Transverse colon (tissue), 4 donors: ENCODE data around the gene FSTL3. TPM values are rescaled to one million over a fixed set of nuclear protein-coding genes. Genes with fewer than 3 reads are reported as not detected.

Experiments used
- DNase-seq: peaks from one replicate; pipeline ENCODE4 v3.0.0-alpha.2; 2019
- H3K27ac ChIP-seq, 4 donors: fragments of 200-600 bp; sonication (generic); 2 replicates each; pipeline ENCODE4 v1.5.1; 2016 to 2018; ENCODE audit warnings: inconsistent platforms in 4 of 4
- H3K27me3 ChIP-seq: fragments of 200-600 bp; sonication (generic); 2 replicates; pipeline ENCODE4 v1.5.1; 2017; ENCODE audit warnings: inconsistent platforms
- H3K36me3 ChIP-seq, 4 donors: fragments of 200-600 bp; sonication (generic); 2 replicates each; pipeline ENCODE4 v1.5.1; 2017 to 2019; ENCODE audit warnings: inconsistent platforms in 4 of 4
- H3K4me1 ChIP-seq, 4 donors: fragments of 200-600 bp; sonication (generic); 2 replicates each; pipeline ENCODE4 v1.5.1; 2017 to 2020; ENCODE audit warnings: inconsistent platforms in 4 of 4
- H3K4me3 ChIP-seq, 4 donors: fragments of 200-600 bp; sonication (generic); 1 replicate in 1 of 4; 2 replicates in 3 of 4; pipeline versions ENCODE4 v1.5.1 to v1.6.1; 2017 to 2019; ENCODE audit warnings: inconsistent platforms in 4 of 4
- H3K9me3 ChIP-seq, 2 donors: fragments of 200-600 bp; sonication (generic); 2 replicates each; pipeline ENCODE4 v1.5.1; 2017 to 2019; ENCODE audit warnings: inconsistent platforms in 2 of 2
- CTCF ChIP-seq, 5 experiments: fragments of 200-600 bp in 3 of 5; fragments of 450-650 bp in 2 of 5; sonication (generic) in 3 of 5; IDR thresholded peaks; 1 replicate in 2 of 5; 2 replicates in 3 of 5; pipeline ENCODE4 v1.5.1; 2016 to 2017; ENCODE audit warnings: antibody characterized with exemption in 5 of 5, inconsistent platforms in 3 of 5, mild to moderate bottlenecking in 2 of 5, moderate library complexity in 1 of 5
- EP300 ChIP-seq: sonication (generic); formaldehyde crosslinking; IDR thresholded peaks from one replicate; pipeline ENCODE4 v1.6.1; 2017; ENCODE audit warnings: antibody characterized with exemption, low read depth
- POLR2A ChIP-seq: fragments of 450-650 bp; IDR thresholded peaks from one replicate; pipeline ENCODE4 v1.6.1; 2016; ENCODE audit warnings: antibody characterized with exemption, mild to moderate bottlenecking, moderate library complexity
- POLR2AphosphoS5 ChIP-seq, 3 donors: sonication (generic); formaldehyde crosslinking; IDR thresholded peaks; one replicate each; pipeline ENCODE4 v1.6.1; 2016; ENCODE audit warnings: antibody characterized with exemption in 3 of 3
- WGBS, 2 donors: methylation state at CpG; one replicate each; pipeline ENCODE4 v1.1.5; 2018; ENCODE audit warnings: low coverage in 1 of 2; 5-methylcytosine and 5-hydroxymethylcytosine counted together
- in situ Hi-C, 4 donors: fragments of 200-750 bp; cut with MboI; loops; one replicate each; pipeline versions ENCODE4 v1.15.0 to v1.15.1; 2017; ENCODE audit warnings: low sequenced_read_pairs in 3 of 4, low pct_ligation_motif_present in 1 of 4, low pct_unique_long_range_greater_than_20kb in 1 of 4
- intact Hi-C: fragments of 100-400 bp; cut with DNase I; formaldehyde crosslinking; loops from one replicate; pipeline ENCODE4 v1.15.1; 2023; ENCODE audit warnings: low total_unique reads
- total RNA-seq, 4 donors: library from RNA; depleted of rRNA; stranded (reverse); fragments of >200 nt; gene quantifications; one replicate each; pipeline ENCODE4 v1.1.0, GENCODE V29; 2016

Gene FSTL3
- total RNA-seq, 4 donors from 2014 or later, result 14.1 to 37.9 (median 31.2) TPM

DNA sequence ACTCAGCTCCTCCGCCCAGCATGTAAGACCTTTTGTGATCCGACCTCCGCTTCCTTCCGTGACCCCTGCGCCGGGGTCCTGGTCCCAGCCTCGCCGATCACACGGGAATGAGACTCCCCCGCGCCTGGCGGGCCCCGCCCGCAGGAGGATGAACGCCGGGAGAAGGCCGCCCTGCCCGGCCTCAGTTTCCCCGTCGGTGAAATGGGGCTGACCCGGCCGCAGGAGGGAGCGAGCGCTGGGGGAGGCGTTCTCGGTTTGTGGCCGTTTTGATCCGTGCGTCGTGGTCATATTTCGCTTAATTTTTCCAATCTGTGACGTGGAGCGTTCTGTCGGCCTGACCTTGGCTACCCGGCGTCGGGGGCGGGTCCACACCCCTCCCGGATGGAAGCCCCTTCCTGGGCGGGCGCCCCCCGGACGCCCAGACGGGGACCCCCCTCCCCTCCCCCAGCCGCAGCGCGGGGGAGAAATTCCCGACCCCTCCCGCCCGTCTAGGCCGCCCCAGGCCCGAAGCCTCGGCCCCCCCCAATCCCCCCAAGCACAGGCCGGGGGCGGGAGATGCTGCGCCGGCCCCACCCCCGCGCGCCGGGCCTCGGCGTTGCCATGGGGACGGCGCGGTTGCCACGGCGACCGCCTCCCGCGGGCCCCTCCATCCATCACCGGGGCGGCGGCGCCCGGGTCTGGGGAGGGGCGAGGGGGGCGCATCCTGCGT is 43.6 kb downstream of the FSTL3 start:
- Histone ChIP-seq H3K27ac (peak overlapping the region; percentile 0 to 57 (median 11)), H3K4me3 (no peak overlapping the region), H3K27me3 (peaks cover 52% of the 10 kb centered on the region), H3K4me1 (peaks cover 0 to 16% (median 10%) of the 10 kb centered on the region in 4 donors), H3K36me3 (no peaks in the 10 kb centered on the region), H3K9me3 (peaks cover 0 to 5% of the 10 kb centered on the region in 2 donors)
- DNase-seq, result no peak
- WGBS, 2 donors, result 31% methylated on average over 60 of the region's 79 CpGs; no CpG with 5 or more reads in 1 of the 2 donors
- intact Hi-C loops (no loop called here), in situ Hi-C loops (no loop called here)
- TF ChIP-seq EP300 (no peak), POLR2A (no peak), POLR2AphosphoS5 (IDR thresholded peaks at IDR 0.05) (no peak), CTCF (IDR thresholded peaks at IDR 0.05) (no peak)

GRCh38 chr19:720345-721160 is 44.4 kb downstream of the FSTL3 start:
- Histone ChIP-seq H3K4me1 (peaks cover 0 to 16% (median 10%) of the 10 kb centered on the region in 4 donors), H3K4me3 (no peak overlapping the region), H3K36me3 (no peaks in the 10 kb centered on the region), H3K9me3 (peaks cover 0 to under 1% of the 10 kb centered on the region in 2 donors), H3K27ac (peak overlapping the region in 1 of 4 donors; percentile 0), H3K27me3 (peaks cover 52% of the 10 kb centered on the region)
- intact Hi-C loops (no loop called here), in situ Hi-C loops (no loop called here)
- DNase-seq, result no peak
- WGBS, 2 donors, result 23 to 29% methylated on average over 8 to 13 of the region's 58 CpGs
- TF ChIP-seq CTCF (IDR thresholded peaks at IDR 0.05), result no peak
- TF ChIP-seq EP300, result no peak
- TF ChIP-seq POLR2AphosphoS5 (IDR thresholded peaks at IDR 0.05), result no peak
- no peak for TF ChIP-seq POLR2A

GRCh38 chr19:722553-723101 is 46.4 kb downstream of the FSTL3 start:
- H3K27me3 ChIP-seq, result peaks cover 47% of the 10 kb centered on the region
- no peaks in the 10 kb centered on the region for H3K9me3 ChIP-seq
- peaks cover 0 to 16% (median 10%) of the 10 kb centered on the region in 4 donors for H3K4me1 ChIP-seq
- no peak for TF ChIP-seq EP300
- TF ChIP-seq POLR2AphosphoS5 (IDR thresholded peaks at IDR 0.05), result no peak
- no peak for TF ChIP-seq POLR2A
- no peak for TF ChIP-seq CTCF (IDR thresholded peaks at IDR 0.05)
- WGBS, 2 donors, result 39% methylated on average over 15 of the region's 17 CpGs; no CpG with 5 or more reads in 1 of the 2 donors
- in situ Hi-C loops, result no loop called here
- H3K4me3 ChIP-seq, result no peak overlapping the region
- H3K27ac ChIP-seq, result no peak overlapping the region
- no peaks in the 10 kb centered on the region for H3K36me3 ChIP-seq
- intact Hi-C loops, result no loop called here
- DNase-seq, result no peak

- peaks cover 42% of the 10 kb centered on the region for H3K27me3 ChIP-seq
- H3K4me3 ChIP-seq, result no peak overlapping the region
- peaks cover 0 to 16% (median 10%) of the 10 kb centered on the region in 4 donors for H3K4me1 ChIP-seq
- no peak for DNase-seq
- H3K9me3 ChIP-seq, result no peaks in the 10 kb centered on the region
- intact Hi-C loops (no loop called here), in situ Hi-C loops (no loop called here)
- TF ChIP-seq POLR2AphosphoS5 (IDR thresholded peaks at IDR 0.05) (no peak), POLR2A (no peak), CTCF (IDR thresholded peaks at IDR 0.05) (no peak), EP300 (no peak)
- H3K27ac ChIP-seq, result no peak overlapping the region
- WGBS, 2 donors, result 64% methylated on average over 11 of the region's 13 CpGs; no CpG with 5 or more reads in 1 of the 2 donors
- no peaks in the 10 kb centered on the region for H3K36me3 ChIP-seq
These were observed 47.1 kb downstream of the FSTL3 start for GRCh38 chr19:723247-723646.
